ENCODE data around the gene PIGZ.
A peak's percentile ranks its signal among the peaks of the same experiment; 100 is the strongest.

The PIGZ gene

DNA sequence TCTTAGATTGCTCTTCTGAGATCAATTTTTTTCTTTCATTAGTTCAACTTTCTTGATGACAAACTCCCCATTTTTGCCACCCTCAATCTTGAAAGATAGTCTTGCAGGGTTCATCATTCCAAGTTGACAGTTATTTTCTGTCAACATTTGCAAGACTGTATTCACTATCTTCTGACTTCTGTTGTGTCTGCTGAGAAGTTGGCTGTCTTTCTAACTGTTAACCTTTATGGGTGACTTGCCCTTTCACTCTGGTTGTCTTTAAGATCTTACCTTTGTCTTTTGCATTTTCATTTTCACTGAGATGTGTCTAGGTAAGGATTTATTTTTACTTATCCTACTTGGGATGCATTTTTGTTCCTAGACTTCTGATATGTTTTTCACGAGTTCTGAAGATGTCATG lies 14.6 kb upstream of the PIGZ start:
- DNase-seq (ENCODE audit: low read depth in 2 of 2, low spot score in 1 of 2), result no peak

GRCh38 chr3:196981657-196982056 lies 13.0 kb upstream of the PIGZ start:
- DNase-seq (ENCODE audit: low read depth in 2 of 2, low spot score in 1 of 2), result no peak

DNA sequence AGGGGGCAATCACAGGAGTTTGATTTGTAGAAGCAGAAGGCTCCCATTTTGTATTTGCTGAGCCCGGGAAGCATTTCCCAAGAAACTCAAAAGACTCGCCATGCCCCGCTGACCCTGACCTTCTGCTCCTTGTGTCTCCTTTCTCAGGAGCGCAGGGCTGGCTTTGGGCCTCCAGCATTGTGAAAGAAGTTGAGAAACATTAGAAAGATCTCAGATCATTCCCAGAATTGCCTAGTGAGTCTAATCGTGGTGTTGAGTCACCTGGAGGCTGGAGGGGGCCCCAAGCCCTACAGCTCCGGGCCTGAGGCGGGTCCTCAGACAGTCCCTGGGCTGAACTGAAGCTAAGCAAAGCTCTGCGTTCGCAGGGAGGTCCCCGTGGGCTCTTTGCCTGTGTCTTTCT lies 10.9 kb upstream of the PIGZ start:
- DNase-seq (ENCODE audit: low read depth in 2 of 2, low spot score in 1 of 2), result no peak

- no peak for DNase-seq (ENCODE audit: low read depth in 2 of 2, low spot score in 1 of 2)
Measured at GRCh38 chr3:196976941-196977340, 8.3 kb upstream of the PIGZ start.

- no peak for DNase-seq (ENCODE audit: low read depth in 2 of 2, low spot score in 1 of 2)
Measured at GRCh38 chr3:196975349-196975748, 6.7 kb upstream of the PIGZ start.

DNA sequence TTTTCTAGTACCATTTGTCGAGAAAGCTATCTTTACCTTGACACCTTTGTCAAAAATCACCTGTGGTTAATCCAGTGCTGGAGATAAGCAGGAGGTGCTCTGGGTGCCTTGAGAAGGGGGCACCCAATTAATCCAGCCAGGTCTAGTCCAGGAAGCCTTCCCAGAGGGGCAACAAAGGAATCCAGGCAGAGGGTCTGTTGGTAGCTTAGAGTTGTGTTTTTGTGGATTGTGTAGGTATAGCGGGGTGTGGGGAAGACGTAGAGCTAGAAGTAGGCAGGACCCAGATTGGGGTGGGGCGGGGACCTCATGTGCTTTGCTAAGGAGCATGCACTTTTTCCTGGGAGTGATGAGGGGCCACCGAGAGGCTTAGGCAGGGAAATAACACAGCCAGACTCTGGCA lies 6.0 kb upstream of the PIGZ start:
- DNase-seq (ENCODE audit: low read depth in 2 of 2, low spot score in 1 of 2), result no peak

DNA sequence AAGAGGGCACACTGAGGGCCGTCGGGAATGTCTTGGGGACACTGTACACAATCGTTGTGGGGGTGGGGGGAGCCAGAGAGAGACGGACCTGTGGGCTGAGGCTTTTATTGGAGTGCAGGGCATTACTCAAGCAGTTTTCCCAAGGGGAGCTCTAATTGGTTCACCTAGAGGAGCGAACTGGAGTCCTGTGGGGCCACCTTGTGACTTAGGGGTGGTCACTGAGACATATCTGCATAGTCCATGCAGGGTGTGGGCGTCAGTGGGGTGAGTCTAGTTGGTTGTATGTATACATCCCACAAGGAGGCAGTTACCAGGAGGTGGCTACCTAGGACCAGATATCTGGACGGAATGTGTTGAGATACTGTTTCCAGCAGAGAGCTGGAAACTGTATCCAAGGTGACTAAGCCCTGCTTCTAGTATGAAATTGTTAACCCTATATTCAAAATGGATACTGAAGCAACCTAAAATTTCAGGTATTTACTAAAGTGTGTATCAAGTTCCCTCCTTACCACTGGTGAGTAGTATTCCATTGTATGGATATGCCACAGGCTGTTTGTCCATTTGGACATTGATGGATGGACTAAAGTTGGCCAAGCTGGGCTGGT lies 2.6 kb upstream of the PIGZ start:
- no peak for DNase-seq (ENCODE audit: low read depth in 2 of 2, low spot score in 1 of 2)

- DNase-seq (ENCODE audit: low read depth in 2 of 2, low spot score in 1 of 2), result no peak
Measured at GRCh38 chr3:196970547-196971093, 2.0 kb upstream of the PIGZ start.

DNA sequence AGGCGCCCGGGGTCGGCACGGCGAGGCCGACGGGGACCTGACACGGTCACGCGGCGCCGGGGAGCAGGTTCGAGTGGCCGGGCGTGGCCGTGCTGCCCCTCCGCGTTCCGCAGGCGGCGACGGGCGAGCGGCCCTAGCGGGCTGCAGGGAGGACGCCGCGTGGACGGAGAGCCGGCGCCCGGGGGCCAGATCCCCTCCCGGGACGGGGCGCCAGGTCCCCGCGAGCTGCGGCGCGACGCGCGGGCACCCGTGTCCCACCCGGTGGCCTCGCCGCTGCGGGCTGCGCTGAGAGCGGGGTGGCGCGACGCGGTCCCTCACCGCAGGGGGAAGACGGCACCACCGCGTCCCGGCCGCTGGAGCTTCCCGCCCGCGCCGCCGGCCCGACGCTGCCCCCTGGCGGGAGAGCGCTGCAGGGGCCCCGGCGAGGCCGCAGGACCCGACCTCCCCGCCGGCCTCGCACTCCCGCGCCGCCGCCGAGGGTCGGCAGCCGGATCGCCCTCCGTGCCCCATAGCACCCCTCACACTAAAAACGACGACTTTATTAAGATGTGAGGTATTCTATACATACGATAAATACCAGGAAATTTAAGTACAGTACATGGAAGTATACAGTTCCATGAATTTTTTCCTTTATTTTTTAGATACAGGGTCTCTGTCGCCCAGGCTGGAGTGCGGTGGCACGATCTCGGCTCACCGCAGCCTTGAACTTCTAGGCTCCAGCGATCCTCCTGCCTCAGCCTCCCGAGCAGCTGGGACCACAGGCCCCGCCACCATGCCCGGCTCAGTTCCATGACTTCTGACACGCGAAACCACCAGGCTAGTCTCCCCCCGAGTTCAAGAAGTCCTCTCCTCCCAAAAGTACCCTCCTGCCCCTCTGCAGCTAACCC lies 1.3 kb upstream of the PIGZ start:
- DNase-seq (ENCODE audit: low read depth in 2 of 2, low spot score in 1 of 2), result peak; percentile 22 to 38

GRCh38 chr3:196969134-196969659 lies 564 bp upstream of the PIGZ start:
- no peak for DNase-seq (ENCODE audit: low read depth in 2 of 2, low spot score in 1 of 2)

DNA sequence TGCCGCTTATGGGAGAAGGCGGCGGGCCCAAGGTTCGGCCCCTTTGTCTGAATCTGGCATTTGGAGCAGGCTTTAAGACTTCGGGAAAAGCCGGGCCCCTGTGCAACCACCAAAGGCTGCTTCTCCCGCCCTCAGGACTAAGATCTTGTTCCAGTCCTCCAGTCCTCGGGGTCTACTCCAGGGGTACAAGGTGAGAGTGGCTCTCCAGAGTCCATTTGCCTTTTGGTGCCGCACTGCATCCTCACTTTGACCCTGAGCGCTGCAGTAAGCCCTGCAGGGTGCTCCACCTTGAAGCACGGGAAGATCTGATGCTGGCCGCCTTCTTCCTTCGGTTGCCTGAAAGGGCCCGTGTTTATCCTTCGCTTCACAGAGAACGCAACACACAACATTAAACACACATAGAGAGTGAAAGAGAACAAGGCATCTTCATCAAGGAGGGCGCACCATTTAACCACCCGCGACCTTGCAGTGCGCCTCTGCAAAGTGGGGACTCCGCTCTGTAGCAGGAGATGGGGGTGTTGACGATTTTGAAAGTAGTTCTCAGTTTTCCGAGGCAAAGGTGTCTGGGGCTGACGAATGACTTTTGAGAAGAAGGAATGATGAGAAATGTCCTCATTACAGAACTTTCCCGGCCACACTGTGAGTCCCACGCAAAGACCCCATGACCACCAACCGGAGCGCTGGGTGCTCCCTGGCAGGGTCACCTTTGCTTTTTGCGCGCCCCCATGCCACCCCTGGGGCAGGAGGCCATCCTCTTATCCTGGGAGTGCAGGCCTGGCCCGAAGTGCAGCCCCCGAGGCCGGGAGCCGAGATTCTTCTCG lies 1.0 kb downstream of the PIGZ start:
- DNase-seq (ENCODE audit: low read depth in 2 of 2, low spot score in 1 of 2), result no peak

DNA sequence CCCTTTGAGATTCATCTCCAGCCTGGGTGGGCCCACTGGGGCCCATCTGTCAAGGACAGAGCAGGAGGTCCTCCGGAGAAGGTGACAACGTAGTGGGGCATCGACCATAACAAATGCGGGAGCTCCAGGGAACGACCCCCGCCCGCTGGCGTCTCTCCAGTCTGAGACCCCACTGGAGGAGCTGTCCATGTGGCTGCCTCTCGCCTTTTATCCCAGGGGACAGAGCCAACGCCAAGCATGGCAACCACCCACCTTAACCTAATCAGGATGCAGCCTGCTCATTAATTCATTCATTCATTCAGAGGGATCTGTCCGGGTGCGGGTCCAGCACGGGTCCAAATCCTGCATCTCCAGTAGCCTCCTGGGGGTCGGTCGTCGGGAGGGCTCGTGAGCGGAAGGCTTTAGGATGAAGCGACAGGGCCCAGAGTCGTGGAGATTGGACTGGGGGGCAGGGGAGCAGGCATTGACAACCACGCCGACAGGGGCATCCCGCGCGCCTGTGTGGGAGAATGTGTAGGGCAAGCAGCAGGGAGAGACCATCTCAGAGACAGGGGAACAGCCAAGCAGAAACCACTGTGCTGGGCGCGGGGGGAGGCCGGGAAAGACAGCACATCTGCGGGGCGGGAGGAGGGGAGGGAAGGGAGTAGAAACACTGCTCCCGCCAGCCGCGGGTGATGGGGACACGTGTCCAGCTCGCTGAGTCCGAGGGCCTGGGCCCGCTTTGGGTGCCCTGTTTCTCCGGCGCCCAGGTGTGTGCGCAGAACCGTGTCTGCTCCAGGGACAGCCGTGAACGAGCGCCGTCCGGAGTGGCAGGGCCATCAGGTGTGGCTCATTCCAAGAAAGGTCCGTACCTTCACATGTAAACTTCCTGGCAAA lies 1.9 kb downstream of the PIGZ start:
- no peak for DNase-seq (ENCODE audit: low read depth in 2 of 2, low spot score in 1 of 2)

DNA sequence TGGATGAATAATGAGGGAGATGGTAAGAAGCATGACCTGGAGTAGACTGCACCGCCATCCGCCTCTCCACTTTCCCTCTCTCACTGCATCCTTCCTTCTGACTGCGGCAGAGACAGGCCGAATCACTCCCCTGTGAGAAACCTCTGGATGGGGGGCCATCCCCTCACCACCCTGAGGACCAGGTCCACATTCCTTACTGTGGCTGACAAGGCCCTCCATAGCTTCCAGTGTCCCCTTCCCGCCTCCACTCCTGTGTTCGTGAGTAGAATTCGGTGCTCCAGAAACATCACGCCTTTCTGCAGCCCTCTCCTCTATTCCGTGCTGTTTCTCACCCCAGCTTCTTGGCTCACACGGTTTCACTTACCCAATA lies 2.8 kb downstream of the PIGZ start:
- DNase-seq (ENCODE audit: low read depth in 2 of 2, low spot score in 1 of 2), result no peak

DNA sequence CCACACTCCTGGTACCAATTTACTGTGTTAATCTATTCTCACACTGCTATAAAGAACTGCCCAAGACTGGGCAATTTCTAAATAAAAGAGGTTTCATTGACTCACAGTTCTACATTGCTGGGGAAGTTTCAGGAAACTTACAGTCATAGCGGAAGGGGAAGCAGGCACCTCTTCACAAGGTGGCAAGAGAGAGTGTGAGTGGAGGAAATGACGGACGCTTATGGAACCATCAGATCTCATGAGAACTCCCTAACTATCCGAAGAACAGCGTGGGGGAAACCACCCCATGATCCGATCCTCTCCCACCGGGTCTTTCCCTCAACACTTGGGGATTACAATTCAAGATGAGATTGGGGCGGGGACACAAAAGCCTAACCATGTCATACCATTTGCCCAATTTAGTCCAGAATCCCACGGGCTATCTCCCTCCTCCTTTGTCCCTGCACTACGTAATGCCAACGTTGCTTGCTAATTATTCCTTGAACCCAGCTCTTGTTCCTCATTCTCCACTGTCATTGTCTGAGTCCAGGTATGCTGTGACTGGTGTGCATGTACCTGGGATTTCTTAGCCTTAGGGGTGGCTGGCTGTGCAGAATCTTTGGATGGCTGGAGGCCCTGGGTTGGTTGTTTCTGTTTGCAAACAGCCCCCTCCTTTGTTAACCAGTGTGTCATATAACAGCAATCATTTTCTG lies 3.4 kb downstream of the PIGZ start:
- no peak for DNase-seq (ENCODE audit: low read depth in 2 of 2, low spot score in 1 of 2)

DNA sequence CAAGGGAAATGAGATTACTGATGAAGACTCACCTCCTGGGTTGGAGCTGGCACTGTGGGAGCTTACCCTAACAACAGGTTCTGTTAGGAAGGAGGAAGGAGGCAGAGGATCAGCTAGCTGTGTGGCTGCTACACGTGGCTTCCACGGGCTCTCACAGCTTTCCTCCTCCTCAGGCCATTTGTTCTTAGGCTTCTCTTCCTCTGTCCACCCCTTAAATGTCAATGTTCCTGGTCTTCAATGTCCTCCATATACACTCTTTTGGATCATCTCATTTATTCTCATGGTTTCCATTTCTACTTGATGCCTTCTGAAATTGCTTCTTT lies 5.0 kb downstream of the PIGZ start:
- no peak for DNase-seq (ENCODE audit: low read depth in 2 of 2, low spot score in 1 of 2)

- no peak for DNase-seq (ENCODE audit: low read depth in 2 of 2, low spot score in 1 of 2)
Measured at GRCh38 chr3:196962930-196963630, 5.6 kb downstream of the PIGZ start.

GRCh38 chr3:196962108-196962929 lies 6.3 kb downstream of the PIGZ start:
- DNase-seq (ENCODE audit: low read depth in 2 of 2, low spot score in 1 of 2), result no peak

GRCh38 chr3:196954832-196955231 lies 13.8 kb downstream of the PIGZ start:
- DNase-seq (ENCODE audit: low read depth in 2 of 2, low spot score in 1 of 2), result no peak

DNA sequence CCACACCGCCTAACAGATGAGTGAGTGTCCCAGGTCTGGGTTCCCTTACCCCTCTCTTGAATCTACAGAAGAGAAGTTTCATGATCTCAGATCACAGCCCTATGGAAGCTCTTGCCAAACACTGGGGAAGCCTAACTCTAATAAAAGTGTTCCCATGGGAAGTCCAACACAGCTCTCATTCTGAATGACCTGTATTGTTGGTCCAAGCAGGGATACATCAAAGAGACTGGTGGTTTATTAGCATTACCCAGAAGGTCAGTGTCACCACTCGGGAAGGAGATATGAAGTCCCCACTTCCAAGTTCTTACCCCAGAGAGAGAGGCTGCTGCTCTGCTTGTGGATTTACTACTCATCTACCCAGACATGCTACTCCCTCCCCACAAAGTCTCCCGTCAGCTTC lies 17.3 kb downstream of the PIGZ start:
- DNase-seq (ENCODE audit: low read depth in 2 of 2, low spot score in 1 of 2), result no peak

All from stimulated activated CD8-positive, alpha-beta memory T cell treated with anti-CD3 and anti-CD28 coated beads, Interleukin-4, amount 100 ng/mL, for 4 hours (primary cell).